ENCODE results near the gene RYR1. TPM values are rescaled to one million over a fixed set of nuclear protein-coding genes. Genes with fewer than 3 reads are reported as not detected.

The RYR1 gene
- total RNA-seq, 1 experiment from 2014 or later: 4.1 TPM

DNA sequence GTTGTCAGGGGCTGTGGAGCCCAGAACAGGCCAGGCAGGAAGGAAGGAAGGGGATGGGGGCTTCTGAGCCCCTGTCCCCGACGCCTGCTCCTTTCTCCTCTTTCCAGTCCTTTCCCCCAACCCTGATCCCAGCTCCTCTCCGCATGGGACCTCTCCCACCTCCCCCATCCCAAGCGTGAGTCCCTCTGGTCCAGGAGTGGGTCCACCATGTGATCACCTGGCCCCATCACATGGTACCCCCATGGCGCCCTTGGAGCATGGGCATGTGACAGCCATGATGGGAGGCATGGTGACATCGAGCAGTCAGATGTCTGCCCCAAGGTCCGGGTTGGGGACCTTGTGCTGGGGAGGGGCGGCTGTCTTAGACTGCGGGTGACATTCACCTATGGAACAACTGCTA, 9.2 kb downstream of the RYR1 start:
- ChIA-PET CTCF (no interaction called here), RAD21 (ENCODE audit: low non-redundant PET in 1 of 2, low total read pairs in 2 of 2, uncharacterized antibody in 2 of 2, unreplicated experiment in 2 of 2) (no interaction called here), POLR2A (no interaction called here)
- no peak overlapping the region for H3K9ac ChIP-seq (ENCODE audit: low read length)
- no peaks in the 10 kb centered on the region for H3K79me2 ChIP-seq (ENCODE audit: insufficient read depth, low read length)
- no peak overlapping the region for H3K27ac ChIP-seq (ENCODE audit: low read depth, low read length)
- H3K9me3 ChIP-seq (ENCODE audit: control insufficient read depth in 1 of 2, insufficient read depth in 1 of 2, low read depth in 1 of 2, low read length in 2 of 2): no peaks in the 10 kb centered on the region
- no TSS peak for BruUV-seq (replicated peaks)
- no peak overlapping the region for H3K4me3 ChIP-seq (replicated peaks in 1 of 2; ENCODE audit: low read depth in 1 of 2, low read length in 2 of 2)
- H3K4me1 ChIP-seq (ENCODE audit: control insufficient read depth in 1 of 2, insufficient read depth in 2 of 2, low read length in 2 of 2): no peaks in the 10 kb centered on the region; a peak in 1 of 4 replicates
- no peaks in the 10 kb centered on the region for H4K20me1 ChIP-seq (ENCODE audit: insufficient read depth)
- no peak overlapping the region for H3K4me2 ChIP-seq (ENCODE audit: low read length)
- H3K9me2 ChIP-seq (ENCODE audit: insufficient read depth): no peaks in the 10 kb centered on the region
- no peaks in the 10 kb centered on the region for H3K36me3 ChIP-seq (ENCODE audit: control insufficient read depth in 1 of 2, insufficient read depth in 2 of 2, low read length in 2 of 2)
- no peak overlapping the region for H2AFZ ChIP-seq (ENCODE audit: low read depth, low read length, poor library complexity, severe bottlenecking)
- ATAC-seq: no peak
- intact Hi-C loops (cut with micrococcal nuclease): no loop called here
- DNase-seq (ENCODE audit: low read depth, low spot score): no peak
- TF ChIP-seq RAD21 (IDR thresholded peaks at IDR 0.05; ENCODE audit: low read depth) (no peak), FOSL1 (IDR thresholded peaks at IDR 0.05; ENCODE audit: low read depth) (no peak), EZH2 (IDR thresholded peaks at IDR 0.05) (no peak), ZFX (IDR thresholded peaks at IDR 0.05) (no peak), YY1 (IDR thresholded peaks at IDR 0.05; ENCODE audit: extremely low read depth, insufficient replicate concordance, low read depth, low read length) (no peak), ELF1 (IDR thresholded peaks at IDR 0.05; ENCODE audit: borderline replicate concordance, low read depth) (no peak), SRF (IDR thresholded peaks at IDR 0.05; ENCODE audit: low read depth) (no peak), ZNF274 (IDR thresholded peaks at IDR 0.05; ENCODE audit: low read depth, low read length) (no peak), POLR2AphosphoS5 (IDR thresholded peaks at IDR 0.05; ENCODE audit: low read depth, low read length) (no peak), CBX3 (IDR thresholded peaks at IDR 0.05; ENCODE audit: low read depth) (no peak), EZH2phosphoT487 (IDR thresholded peaks at IDR 0.05; ENCODE audit: borderline replicate concordance) (no peak), JUND (IDR thresholded peaks at IDR 0.05) (no peak), POLR2A (IDR thresholded peaks at IDR 0.05; ENCODE audit: borderline replicate concordance, extremely low read depth, insufficient read depth, insufficient read length) (no peak), EGR1 (IDR thresholded peaks at IDR 0.05; ENCODE audit: low read depth) (no peak)
- TF ChIP-seq, protein P1, sequence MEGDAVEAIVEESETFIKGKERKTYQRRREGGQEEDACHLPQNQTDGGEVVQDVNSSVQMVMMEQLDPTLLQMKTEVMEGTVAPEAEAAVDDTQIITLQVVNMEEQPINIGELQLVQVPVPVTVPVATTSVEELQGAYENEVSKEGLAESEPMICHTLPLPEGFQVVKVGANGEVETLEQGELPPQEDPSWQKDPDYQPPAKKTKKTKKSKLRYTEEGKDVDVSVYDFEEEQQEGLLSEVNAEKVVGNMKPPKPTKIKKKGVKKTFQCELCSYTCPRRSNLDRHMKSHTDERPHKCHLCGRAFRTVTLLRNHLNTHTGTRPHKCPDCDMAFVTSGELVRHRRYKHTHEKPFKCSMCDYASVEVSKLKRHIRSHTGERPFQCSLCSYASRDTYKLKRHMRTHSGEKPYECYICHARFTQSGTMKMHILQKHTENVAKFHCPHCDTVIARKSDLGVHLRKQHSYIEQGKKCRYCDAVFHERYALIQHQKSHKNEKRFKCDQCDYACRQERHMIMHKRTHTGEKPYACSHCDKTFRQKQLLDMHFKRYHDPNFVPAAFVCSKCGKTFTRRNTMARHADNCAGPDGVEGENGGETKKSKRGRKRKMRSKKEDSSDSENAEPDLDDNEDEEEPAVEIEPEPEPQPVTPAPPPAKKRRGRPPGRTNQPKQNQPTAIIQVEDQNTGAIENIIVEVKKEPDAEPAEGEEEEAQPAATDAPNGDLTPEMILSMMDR (IDR thresholded peaks at IDR 0.05 in 2 of 3, conservative IDR thresholded peaks at IDR 0.05 in 1 of 3; ENCODE audit: borderline replicate concordance in 1 of 3, insufficient read depth in 1 of 3, low read depth in 2 of 3, low read length in 2 of 3): no peak
- TF ChIP-seq, protein P2, sequence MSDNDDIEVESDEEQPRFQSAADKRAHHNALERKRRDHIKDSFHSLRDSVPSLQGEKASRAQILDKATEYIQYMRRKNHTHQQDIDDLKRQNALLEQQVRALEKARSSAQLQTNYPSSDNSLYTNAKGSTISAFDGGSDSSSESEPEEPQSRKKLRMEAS (IDR thresholded peaks at IDR 0.05): no peak
- TF ChIP-seq, protein P3, sequence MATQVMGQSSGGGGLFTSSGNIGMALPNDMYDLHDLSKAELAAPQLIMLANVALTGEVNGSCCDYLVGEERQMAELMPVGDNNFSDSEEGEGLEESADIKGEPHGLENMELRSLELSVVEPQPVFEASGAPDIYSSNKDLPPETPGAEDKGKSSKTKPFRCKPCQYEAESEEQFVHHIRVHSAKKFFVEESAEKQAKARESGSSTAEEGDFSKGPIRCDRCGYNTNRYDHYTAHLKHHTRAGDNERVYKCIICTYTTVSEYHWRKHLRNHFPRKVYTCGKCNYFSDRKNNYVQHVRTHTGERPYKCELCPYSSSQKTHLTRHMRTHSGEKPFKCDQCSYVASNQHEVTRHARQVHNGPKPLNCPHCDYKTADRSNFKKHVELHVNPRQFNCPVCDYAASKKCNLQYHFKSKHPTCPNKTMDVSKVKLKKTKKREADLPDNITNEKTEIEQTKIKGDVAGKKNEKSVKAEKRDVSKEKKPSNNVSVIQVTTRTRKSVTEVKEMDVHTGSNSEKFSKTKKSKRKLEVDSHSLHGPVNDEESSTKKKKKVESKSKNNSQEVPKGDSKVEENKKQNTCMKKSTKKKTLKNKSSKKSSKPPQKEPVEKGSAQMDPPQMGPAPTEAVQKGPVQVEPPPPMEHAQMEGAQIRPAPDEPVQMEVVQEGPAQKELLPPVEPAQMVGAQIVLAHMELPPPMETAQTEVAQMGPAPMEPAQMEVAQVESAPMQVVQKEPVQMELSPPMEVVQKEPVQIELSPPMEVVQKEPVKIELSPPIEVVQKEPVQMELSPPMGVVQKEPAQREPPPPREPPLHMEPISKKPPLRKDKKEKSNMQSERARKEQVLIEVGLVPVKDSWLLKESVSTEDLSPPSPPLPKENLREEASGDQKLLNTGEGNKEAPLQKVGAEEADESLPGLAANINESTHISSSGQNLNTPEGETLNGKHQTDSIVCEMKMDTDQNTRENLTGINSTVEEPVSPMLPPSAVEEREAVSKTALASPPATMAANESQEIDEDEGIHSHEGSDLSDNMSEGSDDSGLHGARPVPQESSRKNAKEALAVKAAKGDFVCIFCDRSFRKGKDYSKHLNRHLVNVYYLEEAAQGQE (IDR thresholded peaks at IDR 0.05; ENCODE audit: low read depth): no peak
- TF ChIP-seq, protein P4, sequence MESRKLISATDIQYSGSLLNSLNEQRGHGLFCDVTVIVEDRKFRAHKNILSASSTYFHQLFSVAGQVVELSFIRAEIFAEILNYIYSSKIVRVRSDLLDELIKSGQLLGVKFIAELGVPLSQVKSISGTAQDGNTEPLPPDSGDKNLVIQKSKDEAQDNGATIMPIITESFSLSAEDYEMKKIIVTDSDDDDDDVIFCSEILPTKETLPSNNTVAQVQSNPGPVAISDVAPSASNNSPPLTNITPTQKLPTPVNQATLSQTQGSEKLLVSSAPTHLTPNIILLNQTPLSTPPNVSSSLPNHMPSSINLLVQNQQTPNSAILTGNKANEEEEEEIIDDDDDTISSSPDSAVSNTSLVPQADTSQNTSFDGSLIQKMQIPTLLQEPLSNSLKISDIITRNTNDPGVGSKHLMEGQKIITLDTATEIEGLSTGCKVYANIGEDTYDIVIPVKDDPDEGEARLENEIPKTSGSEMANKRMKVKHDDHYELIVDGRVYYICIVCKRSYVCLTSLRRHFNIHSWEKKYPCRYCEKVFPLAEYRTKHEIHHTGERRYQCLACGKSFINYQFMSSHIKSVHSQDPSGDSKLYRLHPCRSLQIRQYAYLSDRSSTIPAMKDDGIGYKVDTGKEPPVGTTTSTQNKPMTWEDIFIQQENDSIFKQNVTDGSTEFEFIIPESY (IDR thresholded peaks at IDR 0.05; ENCODE audit: extremely low read depth, insufficient replicate concordance, low read length): no peak
- H3K27me3 ChIP-seq (ENCODE audit: insufficient read depth, low read length): no peaks in the 10 kb centered on the region

Data from HCT116 (cell line).